MM.1S (cell line): ENCODE measurements around the gene CLDN8.
A peak's percentile ranks its signal among the peaks of the same experiment; 100 is the strongest.

Experiments used
- DNase-seq: peaks from one replicate; pipeline ENCODE4 v3.0.0-alpha.2; 2015
- H2AFZ ChIP-seq: fragments of 300-600 bp; sonication (generic); 2 replicates; pipeline ENCODE4 v1.6.0; 2016; ENCODE audit warnings: antibody characterized with exemption, low read length
- H3F3A ChIP-seq: fragments of 300-600 bp; sonication (generic); 2 replicates; pipeline ENCODE4 v1.6.1; 2016; ENCODE audit warnings: mild to moderate bottlenecking, antibody characterized with exemption, low read length, moderate library complexity, mixed read lengths; ENCODE audit not compliant: insufficient read depth
- H3K27ac ChIP-seq: fragments of 300-600 bp; sonication (generic); 2 replicates; pipeline ENCODE4 v1.5.1; 2016; ENCODE audit warnings: mild to moderate bottlenecking, low read length
- H3K27me3 ChIP-seq: fragments of 300-600 bp; sonication (generic); replicated peaks from 2 replicates; pipeline ENCODE4 v1.6.0; 2016; ENCODE audit warnings: low read length; ENCODE audit not compliant: insufficient read depth
- H3K36me3 ChIP-seq: fragments of 300-600 bp; sonication (generic); replicated peaks from 2 replicates; pipeline ENCODE4 v1.6.1; 2016; ENCODE audit warnings: mild to moderate bottlenecking, low read length, mixed read lengths; ENCODE audit not compliant: insufficient read depth
- H3K4me1 ChIP-seq: fragments of 300-600 bp; sonication (generic); 2 replicates; pipeline ENCODE4 v1.6.1; 2016; ENCODE audit warnings: low read length, mixed read lengths
- H3K4me2 ChIP-seq: fragments of 300-600 bp; sonication (generic); 2 replicates; pipeline ENCODE4 v1.6.0; 2016; ENCODE audit warnings: low read depth, low read length
- H3K4me3 ChIP-seq: fragments of 300-600 bp; sonication (generic); 2 replicates; pipeline ENCODE4 v1.5.1; 2016; ENCODE audit warnings: low read length, mixed read lengths
- H3K79me2 ChIP-seq: fragments of 300-600 bp; sonication (generic); 2 replicates; pipeline ENCODE4 v1.6.1; 2016; ENCODE audit warnings: mixed run types, low read length, mixed read lengths
- H3K9ac ChIP-seq: fragments of 300-600 bp; sonication (generic); 2 replicates; pipeline ENCODE4 v1.6.1; 2016; ENCODE audit warnings: low read length, mixed read lengths
- H3K9me2 ChIP-seq: fragments of 300-600 bp; sonication (generic); replicated peaks from 2 replicates; pipeline ENCODE4 v1.6.1; 2016; ENCODE audit warnings: mild to moderate bottlenecking, low read length, mixed read lengths; ENCODE audit not compliant: insufficient read depth
- H3K9me3 ChIP-seq: fragments of 300-600 bp; sonication (generic); replicated peaks from 2 replicates; pipeline ENCODE4 v1.6.1; 2016; ENCODE audit warnings: mild to moderate bottlenecking, low read length, mixed read lengths; ENCODE audit not compliant: insufficient read depth
- H4K20me1 ChIP-seq: fragments of 300-600 bp; sonication (generic); 2 replicates; pipeline ENCODE4 v1.6.1; 2016; ENCODE audit warnings: mild to moderate bottlenecking, low read length, moderate library complexity, mixed read lengths; ENCODE audit not compliant: insufficient read depth
- CTCF ChIP-seq: fragments of 300-600 bp; sonication (generic); IDR thresholded peaks from 2 replicates; pipeline ENCODE4 v1.5.1; 2016; ENCODE audit warnings: antibody characterized with exemption, low read length, mixed read lengths
- EZH2 ChIP-seq: fragments of 300-600 bp; sonication (generic); optimal IDR thresholded peaks from 2 replicates; pipeline ENCODE3; 2017; ENCODE audit warnings: low read depth, mild to moderate bottlenecking, antibody characterized with exemption, low read length, mixed read lengths
- EZH2phosphoT487 ChIP-seq: fragments of 300-600 bp; sonication (generic); IDR thresholded peaks from 2 replicates; pipeline ENCODE4 v1.6.1; 2018; ENCODE audit warnings: antibody characterized with exemption, low read length

The CLDN8 gene

GRCh38 chr21:30216041-30216723 lies at the start of gene CLDN8:
CLDN8 (minus strand) TSS chr21:30216097; CDS start chr21:30215925, 172 bp downstream.
- no peaks in the 10 kb centered on the region for H3K36me3 ChIP-seq
- no peaks in the 10 kb centered on the region for H3F3A ChIP-seq
- H3K4me1 ChIP-seq, result no peaks in the 10 kb centered on the region
- no peaks in the 10 kb centered on the region for H4K20me1 ChIP-seq
- no peaks in the 10 kb centered on the region for H3K79me2 ChIP-seq
- no peak for DNase-seq
- TF ChIP-seq EZH2phosphoT487 (no peak), EZH2 (no peak), CTCF (no peak)
- H3K9me2 ChIP-seq, result no peaks in the 10 kb centered on the region
- H3K27ac ChIP-seq, result no peak within 1 kb of the TSS
- H3K4me3 ChIP-seq, result no peak within 1 kb of the TSS
- H3K27me3 ChIP-seq, result no peaks in the 10 kb centered on the region
- no peak within 1 kb of the TSS for H2AFZ ChIP-seq
- no peak within 1 kb of the TSS for H3K9ac ChIP-seq
- H3K4me2 ChIP-seq, result no peak within 1 kb of the TSS
- H3K9me3 ChIP-seq, result no peaks in the 10 kb centered on the region

- H3K79me2 ChIP-seq, result no peaks in the 10 kb centered on the region
- H3K4me2 ChIP-seq, result no peak overlapping the region
- no peaks in the 10 kb centered on the region for H3K9me2 ChIP-seq
- DNase-seq, result no peak
- TF ChIP-seq EZH2phosphoT487 (no peak), CTCF (peak; percentile 16; the same call in 1 of the 2 replicates)
- H3K4me3 ChIP-seq, result no peak overlapping the region
- H3K4me1 ChIP-seq, result no peaks in the 10 kb centered on the region
- H4K20me1 ChIP-seq, result no peaks in the 10 kb centered on the region
- no peaks in the 10 kb centered on the region for H3K36me3 ChIP-seq
- H3K9me3 ChIP-seq, result no peaks in the 10 kb centered on the region
- no peak overlapping the region for H3K9ac ChIP-seq
- H3F3A ChIP-seq, result no peaks in the 10 kb centered on the region
- H3K27ac ChIP-seq, result no peak overlapping the region
- H3K27me3 ChIP-seq, result no peaks in the 10 kb centered on the region
- H2AFZ ChIP-seq, result no peak overlapping the region
Observed at GRCh38 chr21:30257773-30258172, 41.9 kb upstream of the CLDN8 start.

- Histone ChIP-seq H3K4me3 (no peak overlapping the region), H3K27me3 (no peaks in the 10 kb centered on the region), H3K36me3 (no peaks in the 10 kb centered on the region), H4K20me1 (no peaks in the 10 kb centered on the region), H3F3A (no peaks in the 10 kb centered on the region), H3K4me1 (no peaks in the 10 kb centered on the region), H3K9me2 (no peaks in the 10 kb centered on the region), H3K79me2 (no peaks in the 10 kb centered on the region), H3K9me3 (no peaks in the 10 kb centered on the region), H3K9ac (no peak overlapping the region), H2AFZ (no peak overlapping the region), H3K27ac (no peak overlapping the region), H3K4me2 (no peak overlapping the region)
- TF ChIP-seq EZH2phosphoT487, result no peak
- no peak for TF ChIP-seq CTCF
- TF ChIP-seq EZH2, result no peak
- no peak for DNase-seq
Observed at GRCh38 chr21:30256100-30256499, 40.2 kb upstream of the CLDN8 start.
